Measurements from ENCODE around the gene SEZ6L2.

DNA sequence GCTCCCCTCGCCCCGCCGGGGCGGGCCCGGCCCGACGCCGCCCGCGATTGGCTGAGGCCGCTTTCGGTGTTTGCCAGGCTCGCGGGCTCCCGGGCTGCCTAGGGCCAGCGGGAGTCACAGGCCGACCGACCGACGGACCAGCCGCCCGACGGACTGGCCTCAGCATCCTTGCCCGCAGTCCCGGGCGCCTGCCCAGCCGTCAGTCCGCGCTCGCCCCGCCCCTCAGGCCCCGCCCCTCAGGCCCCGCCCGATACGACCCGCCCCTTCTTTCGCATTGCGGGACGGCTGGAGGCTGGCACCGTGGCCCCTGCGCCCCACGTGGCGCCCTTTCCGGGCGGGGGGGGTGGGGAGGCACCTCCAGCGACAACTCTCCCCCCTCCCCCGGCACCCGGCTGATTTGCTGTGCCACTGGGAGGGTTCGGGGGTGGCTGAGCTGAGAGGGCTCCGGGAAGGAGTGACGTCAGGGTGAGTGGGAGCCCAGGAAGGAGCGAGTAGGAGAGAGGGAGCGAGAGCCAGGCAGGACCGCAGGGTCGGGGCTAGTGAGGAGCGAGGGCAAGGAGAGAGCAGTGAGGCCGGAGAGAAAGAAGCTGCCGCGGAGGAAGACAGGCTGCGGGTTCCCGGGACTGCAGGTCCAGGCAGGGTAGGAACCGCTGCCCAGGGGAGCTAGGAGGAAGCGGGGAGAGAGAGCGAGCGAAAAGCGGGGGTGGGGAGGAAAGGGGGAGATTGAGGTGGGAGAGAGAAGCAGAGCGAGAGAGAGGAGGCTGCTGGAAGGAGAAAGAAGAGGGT, 945 bp upstream of the SEZ6L2 start, which contains the start of gene ASPHD1:
- TF ChIP-seq, protein P1, sequence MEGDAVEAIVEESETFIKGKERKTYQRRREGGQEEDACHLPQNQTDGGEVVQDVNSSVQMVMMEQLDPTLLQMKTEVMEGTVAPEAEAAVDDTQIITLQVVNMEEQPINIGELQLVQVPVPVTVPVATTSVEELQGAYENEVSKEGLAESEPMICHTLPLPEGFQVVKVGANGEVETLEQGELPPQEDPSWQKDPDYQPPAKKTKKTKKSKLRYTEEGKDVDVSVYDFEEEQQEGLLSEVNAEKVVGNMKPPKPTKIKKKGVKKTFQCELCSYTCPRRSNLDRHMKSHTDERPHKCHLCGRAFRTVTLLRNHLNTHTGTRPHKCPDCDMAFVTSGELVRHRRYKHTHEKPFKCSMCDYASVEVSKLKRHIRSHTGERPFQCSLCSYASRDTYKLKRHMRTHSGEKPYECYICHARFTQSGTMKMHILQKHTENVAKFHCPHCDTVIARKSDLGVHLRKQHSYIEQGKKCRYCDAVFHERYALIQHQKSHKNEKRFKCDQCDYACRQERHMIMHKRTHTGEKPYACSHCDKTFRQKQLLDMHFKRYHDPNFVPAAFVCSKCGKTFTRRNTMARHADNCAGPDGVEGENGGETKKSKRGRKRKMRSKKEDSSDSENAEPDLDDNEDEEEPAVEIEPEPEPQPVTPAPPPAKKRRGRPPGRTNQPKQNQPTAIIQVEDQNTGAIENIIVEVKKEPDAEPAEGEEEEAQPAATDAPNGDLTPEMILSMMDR (IDR thresholded peaks at IDR 0.05), result no peak
- no peak for TF ChIP-seq POLR2A (IDR thresholded peaks at IDR 0.05)
